HL-60/S4 (cell line): ENCODE measurements around the gene TMEM9B.
"Not testable (repeated sequence)": the region's sequence is repeated elsewhere in the genome, so short reads cannot be mapped to it uniquely, and the experiment has no call there.

Experiments
- in situ Hi-C: fragments of 300-500 bp; cut with MboI; formaldehyde crosslinking; loops from 2 replicates; pipeline ENCODE4 v1.14.3; 2022; ENCODE audit warnings: low sequenced_read_pairs

TMEM9B gene

GRCh38 chr11:8973121-8973520, 8.9 kb upstream of the TMEM9B start:
- in situ Hi-C loops = no loop called here

GRCh38 chr11:8971924-8972316, 7.7 kb upstream of the TMEM9B start:
- in situ Hi-C loops = no loop called here

- in situ Hi-C loops = no loop called here
Observed at GRCh38 chr11:8971196-8971923, 7.1 kb upstream of the TMEM9B start.

GRCh38 chr11:8967184-8967583, 2.9 kb upstream of the TMEM9B start:
- in situ Hi-C loops = no loop called here

GRCh38 chr11:8963569-8964323, 496 bp downstream of the TMEM9B start:
- in situ Hi-C loops = no loop called here

- in situ Hi-C loops = no loop called here
Observed at GRCh38 chr11:8962841-8963240, 1.4 kb downstream of the TMEM9B start.

- in situ Hi-C loops = no loop called here
Observed at GRCh38 chr11:8961401-8961800, 2.8 kb downstream of the TMEM9B start.

GRCh38 chr11:8959546-8960166, 4.6 kb downstream of the TMEM9B start:
- in situ Hi-C loops = no loop called here

GRCh38 chr11:8956860-8957259, 7.4 kb downstream of the TMEM9B start:
- in situ Hi-C loops = no loop called here

GRCh38 chr11:8948886-8949285, 15.4 kb downstream of the TMEM9B start:
- in situ Hi-C loops = no loop called here

- in situ Hi-C loops = no loop called here
Observed at GRCh38 chr11:8947230-8947943, 16.9 kb downstream of the TMEM9B start.

- in situ Hi-C loops = no loop called here
Observed at GRCh38 chr11:8942518-8943066, 21.6 kb downstream of the TMEM9B start, which contains the start of gene ASCL3. Gene ASCL3 (minus strand): TSS chr11:8943016. CDS start chr11:8938161, 4,855 bp downstream.

GRCh38 chr11:8941341-8942103, 22.7 kb downstream of the TMEM9B start:
- in situ Hi-C loops = no loop called here

- in situ Hi-C loops = no loop called here
Observed at GRCh38 chr11:8937659-8938058, 26.6 kb downstream of the TMEM9B start.

- in situ Hi-C loops = no loop called here
Observed at GRCh38 chr11:8937159-8937558, 27.1 kb downstream of the TMEM9B start.

GRCh38 chr11:8935789-8936188, 28.5 kb downstream of the TMEM9B start:
- in situ Hi-C loops = not testable (repeated sequence)

- in situ Hi-C loops = no loop called here
Observed at GRCh38 chr11:8934742-8935488, 29.3 kb downstream of the TMEM9B start.

GRCh38 chr11:8933931-8934330, 30.3 kb downstream of the TMEM9B start:
- in situ Hi-C loops = no loop called here

GRCh38 chr11:8932564-8933180, 31.6 kb downstream of the TMEM9B start, which contains the start of gene C11orf16:
Gene C11orf16 (minus strand): TSS chr11:8932947. CDS start chr11:8932308, 639 bp downstream.
- in situ Hi-C loops = no loop called here
